Testis (tissue), 2 donors: ENCODE data around the gene SPEM2.

Experiments used
- CTCF ChIP-seq, 3 experiments: fragments of 450-650 bp in 2 of 3; fragments of 200-600 bp in 1 of 3; sonication (generic) in 1 of 3; IDR thresholded peaks; one replicate each; pipeline ENCODE4 v1.5.1; 2016 to 2019; ENCODE audit warnings: antibody characterized with exemption in 3 of 3, mild to moderate bottlenecking in 2 of 3, moderate library complexity in 1 of 3
- POLR2A ChIP-seq: fragments of 450-650 bp; IDR thresholded peaks from one replicate; pipeline ENCODE4 v1.6.1; 2017; ENCODE audit warnings: antibody characterized with exemption, mild to moderate bottlenecking, moderate library complexity

- no peak for TF ChIP-seq CTCF (IDR thresholded peaks at IDR 0.05)
- no peak for TF ChIP-seq POLR2A
Measured at GRCh38 chr17:7406235-7406825, 19.1 kb upstream of the SPEM2 start.
